ENCODE measurements around the gene FBXW7. TPM values are rescaled to one million over a fixed set of nuclear protein-coding genes. Genes with fewer than 3 reads are reported as not detected.

The FBXW7 gene
- total RNA-seq, 1 donor, result 79.5 TPM

- H3K4me3 ChIP-seq (ENCODE audit: low read depth, low read length), result no peak overlapping the region
Measured at GRCh38 chr4:152307669-152308068, 228.2 kb downstream of the FBXW7 start.

GRCh38 chr4:152306541-152306940, 229.4 kb downstream of the FBXW7 start:
- no peak for DNase-seq (ENCODE audit: low read depth)
- H3K4me3 ChIP-seq (ENCODE audit: low read depth, low read length), result no peak overlapping the region
- no peak for TF ChIP-seq CTCF (IDR thresholded peaks at IDR 0.05; ENCODE audit: insufficient read depth, low read depth, low read length)

More at GRCh38 chr4:152307669-152308068, 228.2 kb downstream of the FBXW7 start:
- DNase-seq (ENCODE audit: low read depth), result no peak
- no peak for TF ChIP-seq CTCF (IDR thresholded peaks at IDR 0.05; ENCODE audit: insufficient read depth, low read depth, low read length)

- H3K4me3 ChIP-seq (ENCODE audit: low read depth, low read length), result no peak overlapping the region
- DNase-seq (ENCODE audit: low read depth), result no peak
- TF ChIP-seq CTCF (IDR thresholded peaks at IDR 0.05; ENCODE audit: insufficient read depth, low read depth, low read length), result no peak
Measured at GRCh38 chr4:152304220-152304619, 231.7 kb downstream of the FBXW7 start.

GRCh38 chr4:152301381-152301780, 234.5 kb downstream of the FBXW7 start:
- TF ChIP-seq CTCF (IDR thresholded peaks at IDR 0.05; ENCODE audit: insufficient read depth, low read depth, low read length), result no peak
- no peak for DNase-seq (ENCODE audit: low read depth)
- H3K4me3 ChIP-seq (ENCODE audit: low read depth, low read length), result no peak overlapping the region

GRCh38 chr4:152299553-152299952, 236.3 kb downstream of the FBXW7 start:
- H3K4me3 ChIP-seq (ENCODE audit: low read depth, low read length), result no peak overlapping the region
- DNase-seq (ENCODE audit: low read depth), result no peak
- TF ChIP-seq CTCF (IDR thresholded peaks at IDR 0.05; ENCODE audit: insufficient read depth, low read depth, low read length), result no peak

- H3K4me3 ChIP-seq (ENCODE audit: low read depth, low read length), result no peak overlapping the region
- no peak for TF ChIP-seq CTCF (IDR thresholded peaks at IDR 0.05; ENCODE audit: insufficient read depth, low read depth, low read length)
- DNase-seq (ENCODE audit: low read depth), result no peak
Measured at GRCh38 chr4:152296386-152296785, 239.5 kb downstream of the FBXW7 start.

GRCh38 chr4:152294765-152295164, 241.1 kb downstream of the FBXW7 start:
- TF ChIP-seq CTCF (IDR thresholded peaks at IDR 0.05; ENCODE audit: insufficient read depth, low read depth, low read length), result no peak
- no peak for DNase-seq (ENCODE audit: low read depth)
- no peak overlapping the region for H3K4me3 ChIP-seq (ENCODE audit: low read depth, low read length)

Measured in fibroblast of villous mesenchyme (primary cell).